Measurements from ENCODE around the gene SKIDA1. TPM values are rescaled to one million over a fixed set of nuclear protein-coding genes. Genes with fewer than 3 reads are reported as not detected.

The SKIDA1 gene
- total RNA-seq, 5 donors from 2014 or later (not counting 1 experiment from before 2014, with no cell fraction given) = 0.12 to 0.72 (median 0.57) TPM

DNA sequence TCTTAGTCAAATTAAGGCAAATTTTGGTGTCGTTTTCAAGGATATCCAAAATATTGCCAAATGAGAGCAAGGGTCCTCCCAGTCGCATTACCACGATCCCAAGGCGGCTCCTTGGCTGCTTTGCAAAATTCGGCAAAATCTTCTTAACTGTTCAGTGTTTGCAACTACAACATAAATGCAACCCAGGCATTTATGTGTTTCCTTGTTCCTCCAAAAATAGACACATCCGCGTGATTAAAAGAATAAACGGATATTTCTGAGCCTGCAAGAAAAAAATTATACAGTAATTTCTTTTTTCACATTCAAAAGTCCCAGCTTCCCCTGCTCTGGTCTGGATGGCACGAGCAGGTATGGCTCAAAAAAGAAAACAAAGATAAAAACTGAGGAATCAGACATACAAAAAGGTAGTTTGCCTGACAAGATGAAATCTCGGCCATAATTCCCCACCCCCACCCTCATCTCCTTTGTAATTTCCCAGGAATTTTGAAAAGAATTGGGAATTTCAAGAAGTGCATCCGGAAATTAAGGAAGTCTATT, 6.0 kb downstream of the SKIDA1 start:
- no peaks in the 10 kb centered on the region for H3K36me3 ChIP-seq (ENCODE audit: control insufficient read depth in 2 of 2, extremely low read depth in 1 of 2, insufficient read depth in 1 of 2, low read length in 1 of 2)
- 8% methylated on average over 7 of the region's 11 CpGs for WGBS (ENCODE audit: insufficient coverage)
- Mint-ChIP-seq H3K36me3 (no peaks in the 10 kb centered on the region), H3K4me1 (peaks cover 39 to 46% (median 43%) of the 10 kb centered on the region in 3 donors), H3K27ac (no peak overlapping the region), H3K27me3 (peaks cover 62 to 74% of the 10 kb centered on the region in 2 donors), H3K4me3 (peak overlapping the region in 2 of 3 donors; percentile 53 to 76), H3K9me3 (no peaks in the 10 kb centered on the region)
- DNase-seq = no peak
- H3K4me1 ChIP-seq (ENCODE audit: control insufficient read depth in 1 of 2, extremely low read depth in 1 of 2, insufficient read depth in 2 of 2, low read length in 2 of 2) = peaks cover 17 to 38% of the 10 kb centered on the region in 2 experiments
- H3K4me3 ChIP-seq (ENCODE audit: control insufficient read depth in 1 of 2, extremely low read depth in 1 of 2, low read length in 1 of 2) = no peak overlapping the region
- no peak overlapping the region for H3K27ac ChIP-seq (ENCODE audit: low read length)
- H3K9me3 ChIP-seq = no peaks in the 10 kb centered on the region
- ChIA-PET POLR2A (no interaction called here), CTCF (interaction anchor here in 1 of 2 donors (4.0 kb wide), 1 partner anchor 23 kb away, joined by 16 read pairs; no protein-coding TSS in a partner anchor)
- ATAC-seq (replicated peaks in 1 of 4) = no peak
- H3K27me3 ChIP-seq (replicated peaks in 1 of 2; ENCODE audit: control insufficient read depth in 2 of 2, extremely low read depth in 1 of 2, insufficient read depth in 2 of 2, low read length in 1 of 2) = peaks cover 8 to 42% of the 10 kb centered on the region in 2 experiments

GRCh38 chr10:21518641-21519396, 6.7 kb downstream of the SKIDA1 start:
- H3K36me3 Mint-ChIP-seq = no peaks in the 10 kb centered on the region
- Histone ChIP-seq H3K27me3 (replicated peaks in 1 of 2; ENCODE audit: control insufficient read depth in 2 of 2, extremely low read depth in 1 of 2, insufficient read depth in 2 of 2, low read length in 1 of 2) (peaks cover 8 to 45% of the 10 kb centered on the region in 2 experiments), H3K9me3 (no peaks in the 10 kb centered on the region), H3K36me3 (ENCODE audit: control insufficient read depth in 2 of 2, extremely low read depth in 1 of 2, insufficient read depth in 1 of 2, low read length in 1 of 2) (no peaks in the 10 kb centered on the region), H3K4me3 (ENCODE audit: control insufficient read depth in 1 of 2, extremely low read depth in 1 of 2, low read length in 1 of 2) (no peak overlapping the region), H3K4me1 (ENCODE audit: control insufficient read depth in 1 of 2, extremely low read depth in 1 of 2, insufficient read depth in 2 of 2, low read length in 2 of 2) (peaks cover 17 to 38% of the 10 kb centered on the region in 2 experiments), H3K27ac (ENCODE audit: low read length) (no peak overlapping the region)
- CTCF ChIA-PET = interaction anchor here (0.7 to 4.0 kb wide), 5 partner anchors 9 to 922 kb away, joined by 3 to 16 read pairs (median 6); no protein-coding TSS in a partner anchor
- no peaks in the 10 kb centered on the region for H3K9me3 Mint-ChIP-seq
- H3K4me3 Mint-ChIP-seq = peak overlapping the region in 2 of 3 donors; percentile 75 to 76
- H3K4me1 Mint-ChIP-seq = peaks cover 39 to 44% (median 43%) of the 10 kb centered on the region in 3 donors
- DNase-seq (peak in 1 of 35 experiments; percentile 36), ATAC-seq (replicated peaks in 1 of 4) (no peak)
- peak overlapping the region in 1 of 2 donors; percentile 60 for H3K27ac Mint-ChIP-seq
- POLR2A ChIA-PET = interaction anchor here in 1 of 2 donors (0.7 kb wide), 2 partner anchors 489 to 827 kb away, joined by 3 to 7 read pairs; partner anchors contain the start of gene SPAG6
- H3K27me3 Mint-ChIP-seq = peaks cover 64 to 78% of the 10 kb centered on the region in 2 donors
- WGBS (ENCODE audit: insufficient coverage) = 55% methylated on average over 2 of the region's 16 CpGs

DNA sequence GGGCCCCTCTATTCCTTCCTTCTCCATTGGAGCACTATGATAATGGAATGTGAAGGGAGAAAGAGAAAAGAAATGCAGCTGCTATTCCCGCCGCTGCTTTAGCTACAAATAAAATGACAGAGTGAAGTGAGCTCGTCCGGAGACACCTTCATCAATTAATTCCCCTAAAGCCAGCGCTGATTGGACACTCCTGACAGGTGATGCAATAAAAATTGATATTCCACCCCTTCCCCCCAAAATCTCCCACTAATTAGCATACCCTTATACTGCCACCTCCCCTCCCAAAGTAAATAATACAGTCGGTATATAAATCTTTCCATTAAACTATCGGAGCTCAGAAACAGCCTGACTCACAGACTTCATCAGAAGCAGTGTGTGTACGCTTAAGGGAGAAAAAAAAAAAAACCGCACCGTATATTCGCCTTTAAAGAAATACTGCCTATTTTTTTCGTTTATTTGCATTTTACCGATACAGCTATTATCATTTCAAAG, 7.3 kb downstream of the SKIDA1 start:
- DNase-seq (peak in 1 of 35 experiments; percentile 42), ATAC-seq (replicated peaks in 1 of 4) (no peak)
- H3K9me3 Mint-ChIP-seq = no peaks in the 10 kb centered on the region
- POLR2A ChIA-PET = interaction anchor here (0.6 to 0.7 kb wide), 4 partner anchors 18 to 1168 kb away, joined by 3 to 8 read pairs (median 7); partner anchors contain the start of gene SPAG6 (in 1 of the 2)
- Histone ChIP-seq H3K4me1 (ENCODE audit: control insufficient read depth in 1 of 2, extremely low read depth in 1 of 2, insufficient read depth in 2 of 2, low read length in 2 of 2) (peaks cover 17 to 38% of the 10 kb centered on the region in 2 experiments), H3K4me3 (ENCODE audit: control insufficient read depth in 1 of 2, extremely low read depth in 1 of 2, low read length in 1 of 2) (peak overlapping the region in 1 of 2 donors; percentile 67), H3K9me3 (no peaks in the 10 kb centered on the region), H3K27me3 (replicated peaks in 1 of 2; ENCODE audit: control insufficient read depth in 2 of 2, extremely low read depth in 1 of 2, insufficient read depth in 2 of 2, low read length in 1 of 2) (peaks cover 8 to 46% of the 10 kb centered on the region in 2 experiments), H3K27ac (ENCODE audit: low read length) (no peak overlapping the region), H3K36me3 (ENCODE audit: control insufficient read depth in 2 of 2, extremely low read depth in 1 of 2, insufficient read depth in 1 of 2, low read length in 1 of 2) (no peaks in the 10 kb centered on the region)
- peaks cover 39 to 42% (median 39%) of the 10 kb centered on the region in 3 donors for H3K4me1 Mint-ChIP-seq
- H3K36me3 Mint-ChIP-seq = no peaks in the 10 kb centered on the region
- CTCF ChIA-PET = interaction anchor here (0.6 to 4.0 kb wide), 6 partner anchors 8 to 923 kb away, joined by 3 to 16 read pairs (median 5); no protein-coding TSS in a partner anchor
- H3K27ac Mint-ChIP-seq = peak overlapping the region in 1 of 2 donors; percentile 60
- peaks cover 61 to 79% of the 10 kb centered on the region in 2 donors for H3K27me3 Mint-ChIP-seq
- H3K4me3 Mint-ChIP-seq = peak overlapping the region; percentile 75 to 80 (median 76)
- WGBS (ENCODE audit: insufficient coverage) = 0% methylated on average over 2 of the region's 13 CpGs

DNA sequence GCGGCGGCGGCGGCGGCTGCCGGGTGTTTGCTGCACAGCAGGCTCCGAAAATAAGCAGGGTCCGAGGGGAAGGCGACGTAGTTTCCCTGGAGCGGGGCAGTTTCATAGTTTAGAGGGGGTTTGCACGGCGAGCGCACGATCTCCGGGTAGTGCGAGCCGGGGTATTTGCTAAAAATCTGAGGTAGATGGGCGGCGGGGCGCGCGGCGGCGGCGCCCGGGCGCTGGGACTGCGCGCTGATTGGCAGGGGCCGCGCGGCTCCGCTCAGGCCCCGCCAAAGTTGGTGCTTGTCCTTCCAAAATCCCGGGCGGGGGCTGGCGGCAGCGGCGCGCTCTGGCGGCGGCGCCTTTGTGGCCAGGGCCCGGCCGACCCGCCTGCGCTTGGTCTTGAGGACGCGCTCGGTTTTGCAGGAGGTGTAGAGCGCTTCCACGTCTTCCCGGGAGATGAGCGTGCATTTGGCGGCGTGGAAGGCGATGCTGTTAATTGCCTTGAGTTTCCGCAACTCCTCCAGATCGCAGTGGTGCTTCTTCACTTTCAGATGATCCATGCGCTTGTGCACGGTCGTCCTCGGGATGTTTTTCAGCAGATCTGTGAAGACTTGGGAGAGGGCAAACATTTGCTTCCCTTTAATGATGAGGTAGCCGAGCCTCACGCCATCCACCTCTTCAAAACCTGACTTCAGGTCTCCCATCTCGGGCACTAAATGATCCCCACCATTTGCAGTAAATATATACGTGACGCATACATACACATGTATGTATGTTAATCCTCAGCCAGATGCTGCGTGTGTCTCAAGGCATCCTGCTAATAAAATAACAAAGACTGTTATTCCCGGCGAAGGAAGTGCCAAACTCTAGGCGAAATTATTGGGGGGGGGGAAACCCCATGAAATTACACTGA, 8.1 kb downstream of the SKIDA1 start:
- H3K9me3 Mint-ChIP-seq = no peaks in the 10 kb centered on the region
- Histone ChIP-seq H3K36me3 (ENCODE audit: control insufficient read depth in 2 of 2, extremely low read depth in 1 of 2, insufficient read depth in 1 of 2, low read length in 1 of 2) (no peaks in the 10 kb centered on the region), H3K27ac (ENCODE audit: low read length) (no peak overlapping the region), H3K9me3 (no peaks in the 10 kb centered on the region), H3K4me3 (ENCODE audit: control insufficient read depth in 1 of 2, extremely low read depth in 1 of 2, low read length in 1 of 2) (peak overlapping the region; percentile 22 to 67), H3K27me3 (replicated peaks in 1 of 2; ENCODE audit: control insufficient read depth in 2 of 2, extremely low read depth in 1 of 2, insufficient read depth in 2 of 2, low read length in 1 of 2) (peaks cover 8 to 46% of the 10 kb centered on the region in 2 experiments), H3K4me1 (ENCODE audit: control insufficient read depth in 1 of 2, extremely low read depth in 1 of 2, insufficient read depth in 2 of 2, low read length in 2 of 2) (peaks cover 17 to 38% of the 10 kb centered on the region in 2 experiments)
- peak overlapping the region in 1 of 2 donors; percentile 55 for H3K27ac Mint-ChIP-seq
- H3K4me1 Mint-ChIP-seq = peaks cover 39 to 42% (median 39%) of the 10 kb centered on the region in 3 donors
- under 1% methylated on average over 64 of the region's 73 CpGs for whole genome bisulfite sequencing (ENCODE audit: insufficient coverage)
- ATAC-seq (replicated peaks in 1 of 4) = peak; percentile 42 to 53 (median 46)
- no peaks in the 10 kb centered on the region for H3K36me3 Mint-ChIP-seq
- peaks cover 70 to 87% of the 10 kb centered on the region in 2 donors for H3K27me3 Mint-ChIP-seq
- ChIA-PET CTCF (interaction anchor here (0.6 to 4.0 kb wide), 3 partner anchors 8 to 20 kb away, joined by 3 to 16 read pairs (median 4); no protein-coding TSS in a partner anchor), POLR2A (interaction anchor here in 1 of 2 donors (0.6 kb wide), 3 partner anchors 19 to 1169 kb away, joined by 7 to 8 read pairs (median 7); no protein-coding TSS in a partner anchor)
- DNase-seq = peak in 3 of 35 experiments; percentile 27 to 50 (median 29)
- H3K4me3 Mint-ChIP-seq = peak overlapping the region; percentile 75 to 80 (median 76)

- Mint-ChIP-seq H3K9me3 (no peaks in the 10 kb centered on the region), H3K36me3 (no peaks in the 10 kb centered on the region), H3K4me3 (peak overlapping the region; percentile 70 to 76 (median 73)), H3K4me1 (peaks cover 39 to 42% (median 39%) of the 10 kb centered on the region in 3 donors), H3K27ac (peak overlapping the region in 1 of 2 donors; percentile 4), H3K27me3 (peaks cover 70 to 89% of the 10 kb centered on the region in 2 donors)
- peak; percentile 77 to 84 (median 81) for ATAC-seq (replicated peaks in 1 of 4)
- peak in 17 of 35 experiments; percentile 26 to 73 (median 40) for DNase-seq
- ChIA-PET CTCF (interaction anchor here (0.5 to 1.4 kb wide), 2 partner anchors 20 to 70 kb away, joined by 3 read pairs; no protein-coding TSS in a partner anchor), POLR2A (interaction anchor here in 1 of 2 donors (0.6 kb wide), 2 partner anchors 17 to 1058 kb away, joined by 3 to 7 read pairs; no protein-coding TSS in a partner anchor)
- no peaks in the 10 kb centered on the region for H3K9me3 ChIP-seq
- WGBS (ENCODE audit: insufficient coverage) = under 1% methylated on average over 78 of the region's 86 CpGs
- H3K4me3 ChIP-seq (ENCODE audit: control insufficient read depth in 1 of 2, extremely low read depth in 1 of 2, low read length in 1 of 2) = peak overlapping the region; percentile 32 to 65
- peaks cover 8 to 46% of the 10 kb centered on the region in 2 experiments for H3K27me3 ChIP-seq (replicated peaks in 1 of 2; ENCODE audit: control insufficient read depth in 2 of 2, extremely low read depth in 1 of 2, insufficient read depth in 2 of 2, low read length in 1 of 2)
- peaks cover 17 to 38% of the 10 kb centered on the region in 2 experiments for H3K4me1 ChIP-seq (ENCODE audit: control insufficient read depth in 1 of 2, extremely low read depth in 1 of 2, insufficient read depth in 2 of 2, low read length in 2 of 2)
- no peak overlapping the region for H3K27ac ChIP-seq (ENCODE audit: low read length)
- no peaks in the 10 kb centered on the region for H3K36me3 ChIP-seq (ENCODE audit: control insufficient read depth in 2 of 2, extremely low read depth in 1 of 2, insufficient read depth in 1 of 2, low read length in 1 of 2)
Measured at GRCh38 chr10:21516242-21517131, 9.0 kb downstream of the SKIDA1 start.

All from T-cell (primary cell).